Lower leg skin (tissue), 3 donors: ENCODE measurements around the gene CD59.

Experiments
- CTCF ChIP-seq, 3 donors: fragments of 450-650 bp; IDR thresholded peaks; one replicate each; pipeline ENCODE4 v1.5.1; 2016; ENCODE audit warnings: antibody characterized with exemption in 3 of 3, mild to moderate bottlenecking in 3 of 3, moderate library complexity in 2 of 3
- POLR2A ChIP-seq, 2 donors: fragments of 450-650 bp; IDR thresholded peaks; one replicate each; pipeline ENCODE4 v1.6.1; 2016 to 2017; ENCODE audit warnings: antibody characterized with exemption in 2 of 2, mild to moderate bottlenecking in 1 of 2, moderate library complexity in 1 of 2

GRCh38 chr11:33692541-33692940 lies 43.7 kb downstream of the CD59 start:
- TF ChIP-seq CTCF (IDR thresholded peaks at IDR 0.05) (no peak), POLR2A (IDR thresholded peaks at IDR 0.05) (no peak)
